HL-60/S4 (cell line): ENCODE results near the gene NRDE2.

Source experiments
- in situ Hi-C: fragments of 300-500 bp; cut with MboI; formaldehyde crosslinking; loops from 2 replicates; pipeline ENCODE4 v1.14.3; 2022; ENCODE audit warnings: low sequenced_read_pairs

The NRDE2 gene, protein sequence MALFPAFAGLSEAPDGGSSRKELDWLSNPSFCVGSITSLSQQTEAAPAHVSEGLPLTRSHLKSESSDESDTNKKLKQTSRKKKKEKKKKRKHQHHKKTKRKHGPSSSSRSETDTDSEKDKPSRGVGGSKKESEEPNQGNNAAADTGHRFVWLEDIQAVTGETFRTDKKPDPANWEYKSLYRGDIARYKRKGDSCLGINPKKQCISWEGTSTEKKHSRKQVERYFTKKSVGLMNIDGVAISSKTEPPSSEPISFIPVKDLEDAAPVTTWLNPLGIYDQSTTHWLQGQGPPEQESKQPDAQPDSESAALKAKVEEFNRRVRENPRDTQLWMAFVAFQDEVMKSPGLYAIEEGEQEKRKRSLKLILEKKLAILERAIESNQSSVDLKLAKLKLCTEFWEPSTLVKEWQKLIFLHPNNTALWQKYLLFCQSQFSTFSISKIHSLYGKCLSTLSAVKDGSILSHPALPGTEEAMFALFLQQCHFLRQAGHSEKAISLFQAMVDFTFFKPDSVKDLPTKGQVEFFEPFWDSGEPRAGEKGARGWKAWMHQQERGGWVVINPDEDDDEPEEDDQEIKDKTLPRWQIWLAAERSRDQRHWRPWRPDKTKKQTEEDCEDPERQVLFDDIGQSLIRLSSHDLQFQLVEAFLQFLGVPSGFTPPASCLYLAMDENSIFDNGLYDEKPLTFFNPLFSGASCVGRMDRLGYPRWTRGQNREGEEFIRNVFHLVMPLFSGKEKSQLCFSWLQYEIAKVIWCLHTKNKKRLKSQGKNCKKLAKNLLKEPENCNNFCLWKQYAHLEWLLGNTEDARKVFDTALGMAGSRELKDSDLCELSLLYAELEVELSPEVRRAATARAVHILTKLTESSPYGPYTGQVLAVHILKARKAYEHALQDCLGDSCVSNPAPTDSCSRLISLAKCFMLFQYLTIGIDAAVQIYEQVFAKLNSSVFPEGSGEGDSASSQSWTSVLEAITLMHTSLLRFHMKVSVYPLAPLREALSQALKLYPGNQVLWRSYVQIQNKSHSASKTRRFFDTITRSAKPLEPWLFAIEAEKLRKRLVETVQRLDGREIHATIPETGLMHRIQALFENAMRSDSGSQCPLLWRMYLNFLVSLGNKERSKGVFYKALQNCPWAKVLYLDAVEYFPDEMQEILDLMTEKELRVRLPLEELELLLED

DNA sequence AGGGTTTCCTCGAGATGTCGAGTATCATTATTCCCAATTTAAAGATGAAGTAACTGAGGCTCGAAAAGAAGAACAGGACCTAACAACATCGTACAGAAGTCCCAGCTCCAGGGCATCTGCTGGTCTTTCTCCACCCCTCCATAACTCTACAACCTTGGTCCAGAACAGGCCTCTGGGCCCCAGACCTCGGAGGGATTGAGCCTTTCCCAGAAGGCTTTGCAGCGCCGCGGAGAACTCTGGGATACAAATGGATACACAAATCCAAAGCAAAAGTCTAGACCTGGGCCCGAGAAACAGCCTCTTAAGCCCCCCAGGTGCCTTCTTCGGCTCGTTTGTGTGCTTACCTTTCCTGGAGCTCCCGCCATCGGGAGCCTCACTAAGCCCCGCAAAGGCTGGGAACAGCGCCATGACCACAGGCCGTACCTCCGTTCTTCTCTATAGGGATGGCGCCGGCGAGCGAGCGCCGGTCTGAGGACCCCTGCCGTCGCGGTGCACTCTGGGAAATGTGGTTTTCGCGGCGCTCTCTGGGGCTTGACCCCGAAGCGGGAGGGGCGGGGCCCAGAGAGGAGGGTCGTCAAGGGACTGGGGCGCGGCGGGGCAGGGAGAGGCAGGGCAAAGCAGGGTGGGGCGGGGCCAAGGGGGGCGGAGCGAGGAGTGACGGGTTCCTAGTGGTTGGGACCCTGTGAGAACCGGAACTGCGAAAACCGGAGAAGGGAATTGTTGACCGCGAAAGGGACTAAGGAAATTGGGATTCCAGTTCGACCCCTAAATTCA is at the start of gene NRDE2:
Gene NRDE2 (minus strand): TSS at position 445 of the 774 bp plus-strand sequence. CDS start 37 bp downstream, at position 408.
- in situ Hi-C loops: no loop called here

DNA sequence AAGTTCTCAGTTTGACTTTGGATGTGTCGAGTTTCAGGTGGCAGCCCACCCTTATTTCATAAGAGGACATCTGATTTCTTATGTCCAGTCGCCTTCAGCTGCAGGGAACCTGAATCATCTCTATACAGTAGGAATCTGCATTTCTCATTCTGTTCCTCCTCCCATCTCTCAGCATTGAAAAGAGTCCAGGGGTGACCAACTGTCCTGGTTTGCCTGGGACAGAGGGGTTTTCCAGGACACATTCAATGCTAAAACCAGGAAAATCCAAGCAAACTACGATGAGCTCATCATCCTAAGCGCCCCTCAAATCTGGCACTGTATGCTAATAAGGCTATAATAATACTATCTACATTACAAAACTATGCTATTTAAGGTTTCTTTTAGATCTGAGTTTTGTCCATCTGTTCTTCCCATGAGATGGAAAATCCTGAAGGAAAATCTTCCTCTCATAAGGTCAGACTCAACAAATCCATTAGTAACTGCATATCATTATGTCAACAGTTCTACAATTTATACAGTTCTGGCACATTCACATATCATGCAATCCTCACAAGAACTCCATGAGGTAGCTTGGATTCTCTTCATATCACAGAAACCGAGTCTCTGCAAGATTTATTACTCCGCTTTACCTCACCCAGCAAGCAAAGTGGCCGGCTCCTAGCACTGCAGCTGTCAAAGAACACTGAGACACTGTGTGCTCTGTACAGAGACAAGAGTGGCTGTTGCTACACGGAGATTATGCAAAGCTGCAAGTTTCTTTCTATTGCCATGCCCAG is 49.5 kb upstream of the NRDE2 start:
- in situ Hi-C loops: no loop called here

DNA sequence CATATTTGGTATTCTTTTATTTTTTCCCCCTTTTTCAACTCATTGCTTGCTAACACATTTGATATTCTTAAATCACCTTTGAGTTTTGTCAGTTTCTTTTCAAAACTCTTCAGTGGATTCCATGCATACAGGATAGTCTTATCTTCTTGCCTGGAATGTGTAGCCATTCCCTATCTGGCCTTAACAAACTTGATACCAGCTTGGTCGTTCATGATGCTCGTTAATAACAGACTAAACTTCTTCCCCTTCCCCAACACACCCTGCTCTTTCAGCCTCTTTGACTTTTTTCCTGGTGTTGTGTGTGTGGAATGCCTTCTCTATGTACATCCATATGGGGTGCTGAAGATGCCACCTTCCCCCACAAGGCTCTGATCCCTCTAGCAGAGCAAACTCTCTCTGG is 47.4 kb upstream of the NRDE2 start:
- in situ Hi-C loops: no loop called here

DNA sequence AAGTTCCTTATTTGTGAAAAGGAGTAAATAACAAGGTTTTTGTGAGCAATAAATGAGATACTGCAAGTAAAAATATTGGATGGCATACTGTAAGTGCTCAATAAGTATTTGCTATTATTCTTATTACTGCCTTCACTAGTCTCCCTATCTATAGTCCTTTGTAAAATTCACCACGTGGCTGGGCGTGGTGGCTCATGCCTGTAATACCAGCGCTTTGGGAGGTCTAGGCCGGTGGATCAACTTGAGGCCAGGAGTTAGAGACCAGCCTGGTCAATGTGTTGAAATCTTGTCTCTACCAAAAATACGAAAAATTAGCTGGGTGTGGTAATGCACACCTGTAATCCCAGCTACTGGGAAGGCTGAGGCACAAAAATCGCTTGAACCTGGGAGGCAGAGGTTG is 46.5 kb upstream of the NRDE2 start:
- in situ Hi-C loops: no loop called here

DNA sequence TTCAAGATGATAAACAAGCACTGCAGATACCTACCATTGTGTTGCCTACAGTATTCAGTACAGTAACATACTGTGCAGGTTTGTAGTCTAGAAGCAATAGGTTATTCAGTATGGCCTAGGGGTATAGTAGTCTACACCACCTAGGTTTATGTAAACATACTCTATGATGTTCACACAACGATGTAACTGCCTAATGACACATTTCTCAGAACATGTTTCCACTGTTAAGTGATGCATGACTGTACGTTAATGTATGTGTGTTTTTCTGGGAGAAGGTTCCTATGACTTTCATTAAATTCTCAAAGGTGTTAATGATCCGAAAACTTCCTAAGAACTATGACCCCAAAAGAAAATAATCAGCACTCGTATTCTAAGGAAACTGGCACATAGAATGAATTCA is 44.2 kb upstream of the NRDE2 start:
- in situ Hi-C loops: no loop called here

DNA sequence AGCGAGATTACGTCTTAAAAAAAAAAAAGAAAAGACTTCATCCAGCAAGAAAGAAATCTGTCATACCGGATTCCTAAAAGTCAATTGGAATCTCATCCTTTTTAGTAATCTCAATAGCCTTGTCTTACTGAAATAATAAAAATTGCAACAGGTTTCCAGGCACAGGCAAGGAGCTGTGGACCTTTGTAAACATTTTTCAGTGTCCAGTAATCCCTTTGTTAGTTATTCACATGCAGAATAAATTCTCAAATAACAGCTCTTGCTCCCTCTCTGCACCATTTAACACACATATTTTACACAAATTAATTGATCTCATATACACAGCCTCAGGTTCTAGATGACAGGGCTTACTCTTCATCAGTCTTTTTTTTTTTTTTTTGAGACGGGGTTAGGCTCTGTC is 43.1 kb upstream of the NRDE2 start:
- in situ Hi-C loops: no loop called here

DNA sequence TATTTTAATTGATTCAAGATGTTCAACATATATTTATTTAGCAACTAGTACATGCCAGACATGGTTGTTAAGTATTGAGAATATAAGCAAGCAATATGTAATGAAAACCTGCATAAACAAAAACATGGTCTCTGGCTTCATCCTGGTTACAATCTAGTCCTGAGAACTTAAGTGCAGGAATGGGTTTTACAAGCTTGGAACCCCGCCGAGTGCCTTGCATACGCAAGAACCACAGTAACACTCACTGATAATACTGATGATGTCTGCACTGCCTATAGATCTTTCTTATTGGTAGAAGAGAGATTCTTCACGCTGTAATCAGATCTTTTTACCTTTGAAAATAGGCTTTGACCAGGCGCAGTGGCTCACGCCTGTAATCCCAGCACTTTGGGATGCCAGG is 42.1 kb upstream of the NRDE2 start:
- in situ Hi-C loops: no loop called here

DNA sequence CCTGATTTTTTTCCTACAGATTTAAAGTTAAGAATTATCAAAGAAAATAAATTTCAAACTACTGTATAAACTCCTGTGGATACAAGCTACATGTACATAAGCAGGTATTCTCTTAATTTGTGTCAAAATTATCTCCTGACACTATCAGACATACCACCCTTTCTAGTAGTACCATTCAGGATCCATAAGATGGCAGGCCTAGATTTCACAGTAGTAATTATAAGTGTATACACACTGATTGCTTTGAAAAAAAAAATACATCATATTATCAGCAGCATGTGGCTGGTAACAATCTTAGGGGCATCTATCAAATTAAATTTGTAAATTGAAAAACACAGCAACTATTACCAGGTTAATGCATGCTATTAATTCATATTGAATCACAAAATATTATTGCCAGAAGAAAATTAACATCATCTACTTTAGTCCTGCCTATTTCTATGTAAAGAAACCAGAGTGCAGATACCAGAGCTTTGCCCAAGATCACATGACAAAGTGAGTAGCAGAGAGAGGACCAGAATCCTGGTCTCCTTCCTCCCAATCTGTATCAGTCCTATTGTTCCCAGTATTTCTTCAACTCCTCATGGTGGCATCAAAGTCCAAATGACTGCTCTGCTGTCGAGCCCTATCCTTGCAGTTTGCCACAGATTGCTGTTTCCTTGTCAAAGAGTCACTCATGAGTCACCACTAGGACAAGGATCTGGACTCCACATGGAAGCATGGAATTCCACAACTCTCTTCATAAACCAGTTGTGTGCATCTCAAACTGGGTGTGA is 37.4 kb upstream of the NRDE2 start:
- in situ Hi-C loops: no loop called here

DNA sequence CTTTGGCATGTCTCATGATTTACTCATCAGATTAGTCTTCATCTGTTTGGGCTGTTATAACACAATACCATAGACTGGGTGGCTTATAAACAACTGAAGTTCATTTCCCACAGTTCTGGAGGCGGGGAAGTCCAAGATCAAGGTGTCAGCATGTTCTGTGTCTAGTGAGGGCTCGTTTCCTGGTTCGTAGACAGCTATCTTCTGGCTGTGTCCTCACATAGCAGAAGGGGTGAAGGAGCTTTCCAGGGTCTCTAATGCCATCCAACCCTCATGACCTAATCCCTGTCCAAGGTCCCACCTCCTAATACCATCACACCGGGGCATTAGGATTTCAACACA is 30.8 kb upstream of the NRDE2 start:
- in situ Hi-C loops: no loop called here

DNA sequence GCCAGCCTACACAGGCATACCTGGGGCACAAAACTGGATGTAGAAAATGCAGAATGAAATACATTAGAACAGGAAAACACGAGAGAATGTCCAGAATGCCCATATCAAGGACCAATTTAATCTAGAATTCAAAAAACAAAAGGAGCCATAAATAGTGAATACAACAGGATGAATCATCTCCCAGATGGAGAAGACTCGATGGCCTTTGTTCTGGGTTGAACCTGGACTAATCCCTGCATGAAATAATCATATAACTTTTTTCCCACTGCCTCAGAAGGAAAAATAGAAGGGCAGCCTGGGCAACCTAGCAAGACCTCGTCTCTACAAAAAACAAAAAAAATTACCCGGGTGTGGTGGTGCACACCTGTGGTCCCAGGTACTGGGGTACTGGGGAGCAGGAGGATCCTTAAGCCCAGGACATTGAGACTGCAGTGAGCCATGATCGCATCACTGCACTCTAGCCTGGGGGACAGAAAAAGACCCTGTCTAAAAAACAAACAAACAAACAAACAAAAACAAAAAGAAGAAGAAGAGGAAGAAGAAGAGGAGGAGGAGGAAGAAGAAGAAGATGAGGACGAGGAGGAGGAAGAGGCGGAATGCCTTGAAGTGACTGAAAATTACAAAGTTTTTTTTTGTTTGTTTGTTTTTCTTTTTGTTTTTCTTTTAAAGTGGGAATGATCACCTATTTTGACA is 30.3 kb upstream of the NRDE2 start:
- in situ Hi-C loops: no loop called here

DNA sequence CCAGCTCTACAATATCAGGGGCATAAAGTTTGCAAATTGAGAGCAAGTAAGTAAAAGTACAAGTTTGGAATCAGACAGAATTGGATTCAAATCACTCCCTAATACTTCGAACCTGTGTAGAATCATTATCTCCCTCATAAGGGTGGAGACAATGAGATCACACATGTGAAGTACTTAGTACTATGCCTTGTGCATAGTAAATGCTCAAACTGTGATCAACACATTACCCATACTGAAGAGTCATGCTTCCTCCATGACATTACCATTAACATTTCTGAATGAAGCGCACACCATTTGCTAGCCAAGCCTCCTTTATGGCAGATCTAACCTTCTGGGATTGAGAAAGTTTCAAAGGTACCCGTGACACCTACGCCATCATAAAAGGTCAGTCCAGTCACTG is 26.6 kb upstream of the NRDE2 start:
- in situ Hi-C loops: no loop called here

DNA sequence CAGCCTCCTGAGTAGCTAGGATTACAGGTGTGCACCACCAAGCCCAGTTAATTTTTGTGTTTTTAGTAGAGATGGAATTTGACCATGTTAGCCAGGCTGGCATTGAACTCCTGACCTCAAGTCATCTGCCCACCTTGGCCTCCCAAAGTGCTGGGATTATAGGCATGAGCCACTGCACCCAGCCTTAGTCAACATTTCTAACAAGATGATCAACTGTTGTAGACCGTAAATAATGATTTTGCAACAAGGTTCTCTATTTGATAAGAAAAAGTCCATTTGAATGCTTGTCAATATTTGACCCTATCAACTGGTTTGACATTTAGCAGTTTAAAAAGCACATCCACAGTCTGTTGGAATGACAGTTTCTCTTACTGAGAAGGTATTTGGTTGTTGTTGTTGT is 25.2 kb upstream of the NRDE2 start:
- in situ Hi-C loops: no loop called here

DNA sequence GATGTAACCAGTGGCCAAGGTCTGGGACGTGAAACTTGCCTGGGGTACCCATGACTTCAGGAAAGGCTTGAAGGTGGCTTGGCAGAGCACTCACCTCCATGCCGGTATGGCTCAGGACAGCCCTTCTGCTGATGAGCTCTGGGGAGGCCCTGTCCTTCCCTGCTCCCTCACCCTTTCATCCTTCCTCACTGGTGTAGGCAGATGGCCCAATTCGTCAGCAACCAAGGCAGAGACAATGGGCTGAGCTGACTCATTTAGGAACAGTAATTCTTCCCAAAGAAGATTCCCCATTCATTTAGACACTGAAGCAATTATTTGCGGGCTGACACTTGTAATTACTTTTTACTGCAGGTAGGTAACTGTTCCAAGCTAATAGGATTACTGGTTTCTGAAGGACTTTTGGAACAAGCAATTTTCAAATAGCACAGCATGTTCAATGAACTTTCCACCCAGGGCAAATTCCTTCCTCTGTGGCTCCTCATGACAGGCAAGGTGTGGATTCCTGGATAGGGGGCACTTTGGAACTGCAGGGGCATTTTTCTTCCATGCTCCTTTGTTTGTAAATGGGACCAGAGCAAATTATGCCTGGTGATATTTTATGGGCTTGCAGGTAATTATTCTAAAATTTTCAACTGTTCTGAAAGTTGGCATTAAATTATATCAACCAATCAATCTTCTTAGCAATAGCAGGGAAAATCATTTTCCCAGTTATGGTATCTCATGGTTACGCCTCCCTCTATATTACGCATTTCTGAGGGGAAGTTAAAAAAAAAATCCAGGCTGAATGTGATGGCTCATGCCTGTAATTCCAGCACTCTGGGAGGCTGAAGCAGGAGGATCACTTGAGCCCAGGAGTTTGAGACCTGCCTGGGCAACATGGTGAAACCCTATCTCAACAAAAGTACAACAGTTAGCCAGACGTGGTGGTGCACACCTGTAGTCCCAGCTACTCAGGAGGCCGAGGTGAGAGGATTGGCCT is 24.1 kb upstream of the NRDE2 start:
- in situ Hi-C loops: no loop called here

DNA sequence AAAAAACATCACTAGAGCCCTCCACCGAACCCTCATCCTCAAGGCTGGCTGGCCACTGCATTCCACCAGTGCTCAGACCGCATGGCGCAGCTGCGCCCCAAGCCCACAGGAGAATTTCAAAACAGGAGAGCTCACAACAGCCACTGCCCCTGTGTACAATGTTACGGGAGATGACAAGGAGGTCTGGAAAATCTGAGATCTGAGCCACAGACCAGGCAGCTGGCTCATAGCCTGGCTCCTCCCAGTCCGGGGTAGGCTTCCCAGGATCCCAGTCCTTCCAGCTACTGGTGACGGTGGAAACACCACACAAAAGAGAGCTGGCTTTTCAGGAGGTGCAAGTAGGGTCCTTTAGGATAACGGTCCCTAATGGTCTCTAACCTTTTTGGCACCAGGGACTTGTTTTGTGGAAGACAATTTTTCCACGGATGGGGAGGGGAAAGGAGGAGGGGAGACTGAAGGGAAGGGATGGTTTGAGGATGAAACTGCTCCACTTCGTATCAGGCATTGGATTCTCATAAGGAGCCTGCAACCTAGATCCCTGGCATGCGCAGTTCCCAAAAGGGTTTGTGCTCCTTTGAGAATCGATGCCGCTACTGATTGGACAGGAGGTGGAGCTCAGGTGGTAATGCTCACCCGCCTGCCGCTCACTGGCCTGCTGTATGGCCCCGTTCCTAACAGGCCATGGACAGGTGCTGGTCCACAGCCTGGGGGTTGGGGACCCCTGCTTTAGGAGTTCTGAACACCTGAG is 23.0 kb upstream of the NRDE2 start:
- in situ Hi-C loops: no loop called here

DNA sequence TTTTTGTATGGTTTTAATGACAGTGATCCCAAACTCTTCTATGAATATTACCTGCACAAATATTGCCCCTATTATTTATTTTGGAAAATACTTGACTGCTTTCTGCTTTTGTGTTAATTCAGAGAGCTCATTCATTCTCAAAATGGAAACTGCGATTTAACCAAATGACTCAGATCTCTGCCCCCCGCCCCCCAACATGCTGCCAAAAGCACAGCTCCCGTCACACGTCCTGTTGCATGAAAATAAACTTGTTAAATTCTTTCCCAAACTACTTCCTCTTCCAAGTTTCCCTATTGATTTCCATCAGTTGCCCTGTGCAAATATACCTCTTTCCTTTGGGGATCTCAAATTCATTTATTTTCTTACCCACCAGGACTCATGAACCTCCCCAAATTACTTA is 18.0 kb upstream of the NRDE2 start:
- in situ Hi-C loops: no loop called here

DNA sequence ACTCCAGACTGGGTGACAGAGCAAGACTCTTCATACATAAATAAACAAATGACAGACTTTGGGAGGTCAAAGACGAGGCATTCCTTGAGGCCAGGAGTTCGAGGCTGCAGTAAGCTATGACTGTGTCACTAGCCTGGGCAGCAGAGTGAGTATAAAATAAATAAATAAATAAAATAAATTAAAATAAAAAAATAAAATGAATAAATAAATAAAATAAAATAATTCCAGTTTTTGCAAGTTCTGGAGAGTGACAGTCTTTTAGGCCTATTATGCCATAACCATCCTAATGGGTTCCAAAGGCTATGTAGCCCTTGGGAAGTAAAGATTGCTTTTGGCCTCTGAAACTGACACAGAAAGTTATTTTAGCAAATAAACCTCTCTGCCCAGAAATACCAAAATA is 16.5 kb upstream of the NRDE2 start:
- in situ Hi-C loops: no loop called here

DNA sequence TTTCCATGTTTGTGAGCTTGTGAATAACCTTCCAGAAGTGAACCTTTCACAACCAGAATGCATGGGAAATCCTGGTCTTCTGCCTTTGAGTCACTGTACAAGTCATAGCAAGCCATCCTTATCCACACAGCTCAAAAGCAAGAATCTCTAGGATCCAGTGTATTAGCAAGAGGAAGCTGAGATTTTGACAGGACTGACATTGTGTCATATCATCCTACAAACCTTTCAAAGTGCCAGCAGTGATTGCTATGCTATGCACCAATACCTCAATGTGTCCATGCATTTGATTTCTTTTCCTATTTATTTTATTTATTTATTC is 13.5 kb upstream of the NRDE2 start:
- in situ Hi-C loops: no loop called here
